ENCODE results near the gene KRT74.

The KRT74 gene

GRCh38 chr12:52527121-52527800 lies 46.4 kb downstream of the KRT74 start:
- no peak for DNase-seq (ENCODE audit: low read depth)
- H3K4me3 ChIP-seq (ENCODE audit: low read depth, low read length) = no peak overlapping the region
- TF ChIP-seq CTCF (IDR thresholded peaks at IDR 0.05; ENCODE audit: control insufficient read depth, extremely low read depth, insufficient read depth) = no peak

GRCh38 chr12:52526511-52526951 lies 47.1 kb downstream of the KRT74 start:
- DNase-seq (ENCODE audit: low read depth) = no peak
- no peak for TF ChIP-seq CTCF (IDR thresholded peaks at IDR 0.05; ENCODE audit: control insufficient read depth, extremely low read depth, insufficient read depth)
- H3K4me3 ChIP-seq (ENCODE audit: low read depth, low read length) = no peak overlapping the region

GRCh38 chr12:52525661-52526499 lies 47.8 kb downstream of the KRT74 start:
- no peak overlapping the region for H3K4me3 ChIP-seq (ENCODE audit: low read depth, low read length)
- TF ChIP-seq CTCF (IDR thresholded peaks at IDR 0.05; ENCODE audit: control insufficient read depth, extremely low read depth, insufficient read depth) = no peak
- DNase-seq (ENCODE audit: low read depth) = no peak

GRCh38 chr12:52524898-52525591 lies 48.6 kb downstream of the KRT74 start:
- no peak overlapping the region for H3K4me3 ChIP-seq (ENCODE audit: low read depth, low read length)
- DNase-seq (ENCODE audit: low read depth) = no peak
- TF ChIP-seq CTCF (IDR thresholded peaks at IDR 0.05; ENCODE audit: control insufficient read depth, extremely low read depth, insufficient read depth) = no peak

GRCh38 chr12:52524241-52524897 lies 49.3 kb downstream of the KRT74 start:
- TF ChIP-seq CTCF (IDR thresholded peaks at IDR 0.05; ENCODE audit: control insufficient read depth, extremely low read depth, insufficient read depth) = no peak
- no peak overlapping the region for H3K4me3 ChIP-seq (ENCODE audit: low read depth, low read length)
- DNase-seq (ENCODE audit: low read depth) = no peak

GRCh38 chr12:52523824-52524223 lies 49.8 kb downstream of the KRT74 start:
- H3K4me3 ChIP-seq (ENCODE audit: low read depth, low read length) = no peak overlapping the region
- no peak for TF ChIP-seq CTCF (IDR thresholded peaks at IDR 0.05; ENCODE audit: control insufficient read depth, extremely low read depth, insufficient read depth)
- no peak for DNase-seq (ENCODE audit: low read depth)

Measured in LNCaP clone FGC (cell line).